Umbilical cord (tissue), 2 donors: Measurements from ENCODE around the gene MANSC1. TPM values are rescaled to one million over a fixed set of nuclear protein-coding genes. Genes with fewer than 3 reads are reported as not detected.

ENCODE experiments used
- DNase-seq: peaks from one replicate; pipeline ENCODE4 v3.0.0-alpha.2; 2015; ENCODE audit warnings: low spot score
- total RNA-seq: library from RNA; depleted of rRNA; stranded (reverse); fragments of >200 nt; gene quantifications from one replicate; pipeline ENCODE4 v1.2.3, GENCODE V29; 2014; ENCODE audit warnings: low replicate concordance; ENCODE audit not compliant: insufficient read depth

MANSC1 gene
- 1.2 TPM for total RNA-seq

DNA sequence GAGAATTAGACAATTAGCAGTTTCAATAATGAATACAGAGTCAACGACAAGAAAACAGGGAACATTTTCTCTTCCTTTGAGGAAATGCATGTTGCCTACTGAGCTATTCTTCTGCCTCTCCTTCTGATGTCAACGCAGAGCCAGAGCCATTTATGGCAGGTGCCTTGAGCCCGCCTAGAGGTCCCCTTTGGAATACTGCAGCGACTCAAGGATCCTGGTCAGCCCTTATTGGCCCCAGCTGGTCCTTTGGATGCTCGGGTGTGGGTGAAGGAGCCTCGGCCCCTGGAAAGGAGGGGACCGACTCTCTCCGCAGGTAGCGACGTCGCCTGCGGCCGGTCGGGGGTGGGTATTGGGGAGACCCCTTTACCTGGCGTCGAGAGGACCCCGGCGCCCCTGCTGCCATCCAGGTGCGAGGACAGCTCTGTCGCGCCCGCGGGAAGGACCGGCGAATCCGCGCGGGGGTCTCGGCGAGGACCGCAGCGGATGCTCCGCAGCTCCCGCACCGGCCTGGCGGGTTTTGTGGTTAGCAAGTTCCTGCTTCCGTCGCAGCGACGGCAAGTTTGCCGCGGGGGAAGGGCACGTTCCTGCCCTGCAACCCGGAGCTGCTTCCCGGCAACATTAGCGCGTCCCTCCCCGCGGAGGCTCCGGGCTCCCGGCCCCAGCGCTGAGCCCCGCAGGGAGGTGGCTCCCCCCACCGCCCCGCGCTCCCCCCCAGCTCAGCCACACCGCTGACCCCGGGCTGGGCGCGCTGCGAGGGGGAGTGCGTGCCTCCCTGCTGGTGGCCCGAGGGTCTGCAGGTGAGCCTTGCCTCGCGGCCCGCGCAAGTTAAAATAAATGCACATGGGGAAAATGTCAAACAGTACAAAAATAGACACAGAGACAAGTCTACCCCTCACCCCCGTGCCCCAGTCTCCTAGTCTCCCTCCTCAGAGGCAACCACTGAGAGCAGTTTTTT is at the start of gene MANSC1:
Gene MANSC1, minus strand, starts transcription at position 532 of the 955 bp plus-strand sequence. CDS start 6,928 bp downstream, outside the sequence.
- peak; percentile 63 for DNase-seq

DNA sequence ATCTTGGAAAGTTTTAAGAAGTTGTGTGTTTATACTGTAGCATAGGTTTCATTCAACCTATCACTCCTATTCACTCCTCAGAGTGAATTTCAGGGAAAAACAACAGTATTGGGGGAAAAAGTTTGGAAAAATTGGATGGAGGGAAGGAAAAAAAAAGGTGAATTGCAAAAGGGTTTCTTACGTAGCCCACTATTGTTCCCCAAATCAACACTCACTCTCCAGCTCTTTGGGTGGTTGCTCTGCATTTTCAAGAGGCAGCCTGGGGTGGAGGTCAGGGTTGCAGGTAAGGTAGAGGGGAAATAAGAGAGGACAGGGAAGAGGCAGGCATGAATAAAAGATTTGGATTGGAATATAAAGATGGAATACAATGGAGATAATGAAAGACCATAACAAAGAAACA is 49.1 kb upstream of the MANSC1 start:
- DNase-seq = no peak

DNA sequence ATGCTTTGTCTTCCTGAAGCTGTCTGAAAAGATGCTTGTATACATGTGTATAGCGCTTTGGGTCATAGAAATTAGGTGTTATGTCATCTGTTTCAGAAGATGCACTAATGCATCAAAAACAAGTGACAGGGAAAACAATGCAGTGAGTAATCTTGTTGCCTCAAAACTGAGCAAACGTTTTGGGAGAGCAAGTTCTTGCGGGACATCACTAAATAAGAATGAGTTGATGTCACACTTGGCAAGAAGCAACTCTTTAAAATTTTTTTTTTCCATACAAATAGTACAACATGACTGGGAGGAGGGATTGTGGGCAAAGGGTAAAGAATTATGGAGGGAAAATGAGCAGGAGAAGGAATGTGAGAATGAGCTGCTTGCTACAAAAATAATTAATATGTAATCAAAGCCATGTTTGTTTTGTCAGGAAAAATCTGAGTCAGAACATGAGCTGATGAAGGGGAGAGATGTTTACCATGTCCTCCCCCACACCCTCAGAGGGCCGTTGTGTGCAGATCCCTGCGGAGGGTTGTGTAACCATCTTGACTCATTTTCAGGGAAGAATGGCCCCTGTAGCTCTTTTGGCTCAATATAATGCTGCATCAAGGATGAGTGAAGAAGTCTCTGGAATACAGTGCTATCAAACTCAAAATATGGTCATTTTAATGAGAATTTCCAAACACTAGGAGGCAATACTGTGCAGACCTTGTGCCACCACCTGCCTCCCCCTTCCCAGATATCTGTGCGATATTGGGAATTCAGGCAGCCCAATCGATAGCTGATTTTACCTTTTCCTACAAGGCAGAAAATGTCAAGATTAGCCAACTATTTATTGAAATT is 48.2 kb upstream of the MANSC1 start:
- peak; percentile 58 for DNase-seq

DNA sequence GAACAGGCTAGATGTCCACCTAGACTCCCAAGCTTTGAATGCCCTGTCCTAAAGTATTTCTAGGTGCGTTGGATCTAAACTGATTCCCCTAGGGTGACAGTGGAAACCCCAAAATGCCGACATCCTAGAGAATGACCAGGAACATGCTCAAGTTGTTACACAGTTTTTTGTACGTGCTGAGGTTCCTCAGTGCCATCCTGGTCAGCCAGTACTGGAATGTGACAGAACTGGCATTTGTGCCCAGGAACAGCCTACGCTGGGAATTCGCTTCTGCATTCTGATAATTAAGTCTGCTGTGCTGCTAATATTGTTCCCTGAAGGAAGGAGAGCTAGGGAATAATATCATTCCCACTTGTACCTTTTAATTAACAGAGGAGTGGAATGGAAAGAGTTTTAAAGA is 47.1 kb upstream of the MANSC1 start:
- no peak for DNase-seq

DNA sequence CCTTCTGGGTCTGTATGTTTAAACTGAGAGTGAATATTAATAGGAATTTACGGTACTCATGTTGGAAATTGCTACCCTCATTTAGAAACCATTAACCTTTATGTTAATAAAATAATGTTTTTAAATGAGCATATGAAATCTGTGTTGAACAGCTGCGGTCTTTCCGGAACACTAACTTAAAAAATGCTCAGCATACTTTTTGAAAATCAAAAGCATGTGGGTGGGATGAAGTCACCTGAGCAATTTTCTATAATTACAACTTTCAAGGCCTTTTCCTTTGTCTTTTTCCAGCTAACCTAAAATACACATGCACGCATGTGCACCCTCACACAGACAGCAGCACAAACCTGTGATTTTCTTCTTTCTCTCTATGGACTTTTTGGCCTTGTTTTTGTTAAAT is 46.7 kb upstream of the MANSC1 start:
- DNase-seq = no peak

DNA sequence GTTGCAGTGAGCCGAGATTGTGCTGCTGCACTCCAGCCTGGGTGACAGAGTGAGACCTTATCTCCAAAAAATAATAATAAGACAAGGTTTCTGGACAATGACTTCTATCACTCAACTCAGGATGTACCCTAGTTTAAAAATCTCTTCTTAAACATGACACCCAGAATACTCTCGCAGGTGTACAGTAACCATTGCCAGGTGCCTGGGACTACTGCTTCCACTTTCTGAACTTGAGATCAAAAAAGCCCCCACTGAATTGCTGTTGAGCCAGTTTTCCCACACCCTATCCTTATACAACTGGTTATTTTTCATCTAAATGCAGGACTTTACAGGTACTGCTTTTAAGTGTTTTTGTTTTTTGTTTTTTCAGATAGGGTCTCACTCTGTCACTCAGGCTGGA is 43.1 kb upstream of the MANSC1 start:
- DNase-seq = no peak

DNA sequence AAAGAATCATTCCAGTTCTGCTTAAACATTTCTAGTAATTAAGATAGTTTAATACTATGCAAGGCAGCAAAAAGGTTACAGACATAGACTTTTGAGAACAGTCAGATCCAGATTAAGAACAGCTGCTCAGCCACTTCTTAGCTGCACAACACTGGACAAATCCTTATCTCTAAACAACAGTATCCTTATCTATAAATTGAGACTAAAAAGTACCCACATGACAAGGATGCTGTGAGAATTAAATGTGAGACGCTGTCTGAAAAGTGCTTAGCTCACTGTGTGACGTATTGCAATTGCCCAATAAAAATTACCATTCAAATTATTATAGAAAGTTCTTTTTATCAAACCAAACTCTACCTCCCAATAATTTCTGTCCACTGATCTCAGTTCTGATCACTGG is 42.4 kb upstream of the MANSC1 start:
- DNase-seq = peak; percentile 53

DNA sequence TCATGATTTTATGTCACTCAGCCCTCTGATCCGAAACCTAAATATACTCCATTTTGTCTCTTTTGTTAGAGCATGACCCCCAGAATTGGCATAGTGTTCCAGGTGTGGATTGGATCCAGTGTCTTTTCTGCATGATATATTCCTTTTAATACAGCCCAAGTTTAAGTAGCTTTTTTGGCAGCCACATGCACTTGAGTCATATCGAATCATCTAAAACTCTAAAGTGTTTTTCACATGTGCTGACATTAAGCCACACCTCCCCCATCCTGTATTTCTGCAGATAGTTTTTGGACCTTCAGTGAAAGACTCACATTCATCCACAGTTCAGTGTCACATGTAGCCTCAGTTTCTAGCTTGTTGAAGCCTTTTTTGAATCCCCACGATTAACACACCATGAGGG is 37.5 kb upstream of the MANSC1 start:
- no peak for DNase-seq

DNA sequence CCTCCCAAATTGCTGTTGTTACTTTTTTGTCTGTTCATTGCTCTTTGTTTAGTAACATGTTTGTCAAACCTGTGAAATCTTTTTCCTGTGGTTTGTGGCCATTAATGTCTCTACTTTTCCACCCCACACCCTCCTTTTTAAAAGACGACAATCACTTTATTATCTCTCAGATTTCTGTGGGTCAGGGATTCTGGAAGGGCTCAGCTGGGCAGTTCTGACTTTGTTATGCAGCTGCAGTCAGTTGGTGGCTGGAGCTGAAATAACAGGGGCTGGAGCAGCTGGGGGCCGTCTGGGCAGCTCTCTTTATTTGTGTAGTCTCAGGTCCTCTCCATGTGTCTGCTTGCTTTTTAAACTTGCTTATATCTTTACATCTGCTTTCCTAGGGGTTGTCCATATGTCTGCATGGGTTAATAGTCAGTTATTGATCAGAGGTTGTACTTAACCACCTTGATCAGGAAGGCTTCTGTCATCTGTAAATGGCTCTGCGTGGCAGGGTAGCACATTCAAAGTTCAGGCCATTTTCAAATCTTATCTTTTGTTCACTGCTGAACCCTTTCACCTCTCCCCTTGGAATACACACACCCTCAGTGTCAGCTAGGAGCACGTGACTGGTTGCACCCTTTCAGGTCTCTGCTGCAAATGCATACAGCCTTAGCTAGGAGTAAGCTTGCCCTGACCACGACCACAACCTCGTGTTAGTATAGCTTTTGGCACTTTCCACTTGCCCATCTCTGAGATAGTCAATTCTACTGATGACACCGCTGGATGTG is 34.7 kb upstream of the MANSC1 start:
- DNase-seq = no peak

DNA sequence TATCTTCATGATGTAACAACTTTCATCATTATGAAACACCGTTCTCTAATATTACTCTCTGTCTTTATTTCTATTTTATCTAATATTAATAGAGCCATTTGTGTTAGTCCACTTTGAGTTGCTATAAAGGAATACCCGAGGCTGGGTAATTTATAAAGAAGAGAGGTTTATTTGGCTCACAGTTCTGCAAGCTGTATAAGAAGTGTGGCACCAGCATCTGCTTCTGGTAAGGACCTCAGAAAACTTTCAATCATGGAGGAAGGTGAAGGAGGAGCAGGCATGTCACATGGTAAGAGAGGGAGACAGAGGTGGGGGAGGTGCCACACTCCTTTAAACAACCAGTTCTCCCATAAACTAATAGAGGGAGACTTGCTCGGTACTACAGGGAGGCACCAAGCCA is 31.9 kb upstream of the MANSC1 start:
- no peak for DNase-seq

DNA sequence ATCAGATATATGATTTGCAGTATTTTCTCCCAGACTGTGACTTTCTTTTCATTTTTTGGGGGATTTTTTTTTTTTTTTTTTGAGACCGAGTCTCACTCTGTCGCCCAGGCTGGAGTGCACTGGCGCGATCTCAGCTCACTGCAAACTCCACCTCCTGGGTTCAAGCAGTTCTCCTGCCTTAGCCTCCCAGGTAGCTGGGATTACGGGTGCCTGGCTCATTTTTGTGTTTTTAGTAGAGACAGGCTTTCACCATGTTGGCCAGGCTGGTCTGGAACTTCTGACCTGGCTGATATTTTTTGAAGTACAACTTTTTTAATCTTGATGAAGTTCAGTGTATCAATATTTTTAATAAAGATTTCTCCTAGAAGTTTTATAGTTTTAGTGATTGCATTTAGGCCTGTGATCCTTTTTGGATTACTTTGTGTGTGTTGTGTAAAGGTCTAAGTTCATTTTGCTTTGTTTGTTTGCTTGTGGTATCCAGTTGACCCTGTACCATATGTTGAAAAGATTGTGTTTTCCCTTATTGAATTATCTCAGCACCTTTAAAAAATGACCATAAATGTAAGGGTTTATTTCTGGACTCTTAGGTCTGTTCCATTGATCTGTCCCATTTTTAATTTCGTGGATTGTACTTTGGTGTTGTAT is 31.0 kb upstream of the MANSC1 start:
- no peak for DNase-seq

DNA sequence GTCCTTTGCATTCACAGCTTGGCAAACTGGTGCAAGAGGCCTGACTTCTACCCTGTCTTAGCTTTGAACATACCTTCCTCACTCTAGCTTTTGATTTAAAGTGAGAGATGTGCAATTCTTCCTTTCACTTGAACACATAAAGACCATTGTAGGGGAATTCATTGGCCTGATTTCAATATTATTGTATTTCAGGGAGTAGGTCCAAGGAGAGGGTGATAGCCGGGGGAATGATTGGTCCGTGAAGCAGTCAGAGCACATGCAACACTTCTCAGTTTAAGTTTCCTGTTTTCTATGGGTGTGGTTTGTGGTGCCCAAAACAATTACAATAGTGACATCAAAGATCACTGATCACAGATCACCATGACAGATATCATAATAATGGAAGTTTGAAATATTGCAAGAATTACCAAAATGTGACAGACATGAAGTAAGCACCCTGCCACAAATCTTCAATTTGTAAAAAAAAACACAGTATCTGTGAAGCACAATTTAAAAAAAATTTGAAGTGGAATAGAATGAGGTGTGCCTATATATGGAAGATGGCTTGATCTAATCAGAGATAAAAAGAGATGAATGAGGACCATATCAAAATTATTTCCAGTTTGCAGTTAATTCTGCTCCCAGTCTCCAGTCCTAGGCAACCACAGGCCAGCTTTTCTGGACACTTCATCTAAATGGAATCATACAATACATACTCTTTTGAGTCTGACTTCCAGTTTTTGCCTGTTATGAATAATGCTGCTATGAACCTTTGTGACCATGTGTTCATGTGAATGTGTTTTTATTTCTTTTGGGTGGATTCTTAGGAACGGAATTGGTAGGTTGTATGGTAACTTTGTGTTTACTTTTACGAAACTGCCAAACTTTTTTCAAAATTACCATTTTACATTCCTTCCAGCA is 30.0 kb upstream of the MANSC1 start:
- DNase-seq = no peak

DNA sequence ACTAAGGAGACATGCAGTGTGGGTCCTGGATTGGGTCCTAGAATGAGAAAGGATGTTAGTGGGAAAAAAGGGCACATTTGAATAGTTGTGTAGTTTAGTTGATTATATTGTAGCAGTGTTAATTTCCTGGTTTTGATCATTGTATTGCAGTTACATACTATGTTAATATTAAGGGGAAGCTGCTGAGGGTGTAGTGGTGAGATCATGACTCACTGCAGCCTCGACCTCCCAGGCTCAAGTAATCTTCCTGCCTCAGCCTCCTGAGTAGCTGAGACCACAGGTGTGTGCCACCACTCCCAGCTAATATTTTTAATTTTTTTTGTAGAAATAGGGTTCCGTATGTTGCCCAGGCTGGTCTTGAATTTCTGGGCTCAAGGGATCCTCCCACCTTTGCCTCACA is 28.6 kb upstream of the MANSC1 start:
- DNase-seq = no peak

DNA sequence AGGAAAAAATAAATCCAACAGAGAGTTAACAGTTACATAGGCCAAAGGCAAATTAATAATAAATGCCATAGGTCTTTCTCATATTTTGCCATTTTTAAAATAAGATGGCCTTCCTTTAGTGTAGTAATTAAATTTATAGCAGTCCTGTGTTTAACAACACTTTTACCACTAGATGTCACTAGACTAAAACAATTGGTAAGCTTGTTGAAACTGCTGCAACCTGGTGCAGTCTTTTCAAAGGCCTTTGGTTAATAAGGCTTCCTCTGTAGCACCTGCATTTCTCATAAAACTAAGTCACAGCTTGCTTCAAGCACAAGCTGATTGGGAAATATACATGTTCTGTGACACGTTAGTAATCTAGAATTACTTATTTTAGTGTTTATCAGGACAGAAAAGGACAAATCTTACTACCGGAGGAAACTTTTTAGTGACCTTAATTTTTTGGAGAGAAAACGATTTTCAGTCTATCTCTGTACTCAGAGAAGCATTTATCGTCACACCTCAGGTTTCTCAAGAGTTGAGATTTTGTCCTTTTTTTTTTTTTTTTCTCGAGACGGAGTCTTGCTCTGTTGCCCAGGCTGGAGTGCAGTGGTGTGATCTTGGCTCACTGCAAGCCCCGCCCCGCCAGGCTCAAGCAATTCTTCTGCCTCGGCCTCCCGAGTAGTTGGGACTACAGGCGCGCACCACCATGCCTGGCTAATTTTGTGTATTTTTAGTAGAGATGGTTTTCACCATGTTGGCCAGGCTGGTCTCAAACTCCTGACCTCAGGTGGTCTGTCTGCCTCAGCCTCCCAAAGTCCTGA is 26.8 kb upstream of the MANSC1 start:
- DNase-seq = peak; percentile 76

DNA sequence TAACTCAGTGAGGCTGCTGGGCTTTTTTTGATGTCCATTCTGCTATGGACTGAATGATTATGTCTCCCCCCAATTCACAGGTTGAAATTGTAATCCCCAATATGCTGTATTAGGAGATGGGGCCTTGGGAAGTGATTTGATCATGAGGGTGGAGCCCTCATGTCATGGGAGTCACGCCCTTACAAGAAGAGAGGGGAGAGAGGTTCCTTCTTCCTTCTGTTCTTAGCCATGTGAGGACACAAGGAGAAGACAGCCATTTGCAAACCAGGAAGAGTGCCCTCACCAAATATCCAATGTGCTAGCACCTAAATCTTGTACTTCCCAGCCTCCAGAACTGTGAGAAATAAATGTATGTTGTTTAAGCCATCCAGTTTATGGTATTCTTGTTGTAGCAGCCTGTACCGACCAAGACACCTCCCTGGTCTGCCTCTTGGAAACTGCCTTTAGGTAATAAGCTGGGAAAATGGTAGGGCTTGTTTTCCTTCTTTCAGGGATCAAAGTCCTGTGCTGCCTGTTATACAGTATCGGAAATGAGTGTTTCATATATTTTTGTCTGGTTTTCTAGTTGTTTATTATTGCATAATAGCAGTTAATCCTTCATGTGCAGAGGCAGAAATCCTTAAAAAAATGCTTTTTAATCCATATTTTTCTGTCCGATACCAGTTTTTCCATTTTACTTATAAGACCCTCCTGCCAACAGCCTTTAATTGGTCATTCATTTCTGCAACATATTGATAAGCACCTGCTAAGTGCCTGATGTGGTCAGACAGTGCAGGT is 23.1 kb upstream of the MANSC1 start:
- DNase-seq = no peak

DNA sequence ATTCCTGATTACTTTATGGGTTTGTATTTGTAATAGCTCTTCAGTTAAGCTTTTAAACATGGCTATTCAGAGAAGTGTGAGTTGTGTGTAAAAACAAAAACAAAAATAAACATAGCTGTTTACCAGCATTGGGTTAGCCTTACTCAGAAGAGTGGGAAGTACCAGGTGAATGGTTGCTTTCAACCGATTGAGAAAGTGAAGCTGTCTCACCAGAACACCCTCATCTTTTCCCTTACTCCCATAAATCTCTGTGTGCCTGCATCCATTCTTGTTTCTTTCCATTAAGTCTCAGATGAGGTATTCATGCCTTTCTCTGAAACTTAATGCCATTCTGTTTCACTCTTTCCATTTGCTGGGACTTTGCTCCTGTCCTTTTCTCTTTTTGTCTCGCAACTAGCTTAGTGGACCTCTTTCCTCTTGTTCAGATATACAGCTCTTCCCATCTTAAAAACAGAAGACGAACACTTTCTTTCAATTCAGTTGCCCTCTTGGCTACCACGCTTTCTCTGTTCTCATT is 17.5 kb upstream of the MANSC1 start:
- no peak for DNase-seq

DNA sequence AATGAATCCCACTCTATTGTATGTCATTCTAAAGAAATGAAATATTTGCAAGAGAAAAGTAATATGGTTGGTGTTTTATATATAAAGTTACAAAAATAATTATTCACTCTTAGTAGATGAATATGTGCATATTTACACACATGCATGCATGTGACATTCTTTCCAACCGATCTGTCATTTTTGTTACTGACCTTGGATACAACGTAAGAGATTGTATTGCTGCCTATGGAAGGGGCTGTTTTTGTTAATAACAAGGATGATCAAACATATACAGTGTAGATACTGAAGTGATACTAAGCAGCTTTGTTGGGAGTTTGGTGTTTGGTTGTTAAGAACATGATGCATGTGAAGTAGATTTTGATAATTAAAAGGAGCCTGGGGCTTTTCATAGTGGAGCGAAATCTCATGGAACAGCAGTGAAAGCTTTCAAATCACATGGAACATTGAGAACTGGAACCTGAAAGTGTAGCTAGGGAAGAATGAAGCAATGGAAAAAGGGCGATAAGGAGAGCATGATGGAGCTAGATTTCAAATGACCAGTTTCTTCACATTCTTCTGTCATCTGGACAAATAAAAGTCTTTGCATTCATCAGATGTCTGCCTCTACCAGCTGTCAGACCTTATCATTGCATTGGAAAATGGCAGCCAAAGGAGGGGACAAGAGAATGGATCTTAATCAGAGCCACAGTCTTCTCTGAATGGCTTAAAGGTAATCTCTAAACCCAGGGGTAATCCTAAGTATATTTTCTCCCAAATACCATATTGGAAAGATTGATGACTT is 16.8 kb upstream of the MANSC1 start:
- no peak for DNase-seq
